GM12878 (cell line): ENCODE results near the gene NF1. TPM values are rescaled to one million over a fixed set of nuclear protein-coding genes. Genes with fewer than 3 reads are reported as not detected.

Source experiments
- ATAC-seq: fragments of 200-7000 bp; cut with Tn5 transposase; 3 replicates; pipeline ENCODE4 v1.9.1; 2020; ENCODE audit warnings: mild to moderate bottlenecking, moderate library complexity
- BruUV-seq: library from RNA; stranded (reverse); fragments of 400-500 nt; replicated peaks from 2 replicates; lab custom pipeline; 2021; lab: Mats Ljungman, UMichigan
- CTCF ChIA-PET: fragments of 300-600 bp; sonication (Branson Sonifier 250); formaldehyde crosslinking; extraction: SDS; loops from one replicate; lab custom pipeline; 2021; ENCODE audit warnings: inconsistent platforms; lab: Yijun Ruan, JAX
- POLR2A ChIA-PET: fragments of 350-600 bp; formaldehyde crosslinking; extraction: SDS; loops from one replicate; lab custom pipeline; 2021; ENCODE audit warnings: inconsistent platforms; lab: Charles Lee
- RAD21 ChIA-PET: fragments of 300-600 bp; sonication (Branson Sonifier 250); formaldehyde crosslinking; loops from one replicate; lab custom pipeline; 2023; ENCODE audit warnings: antibody characterized with exemption; ENCODE audit not compliant: unreplicated experiment; lab: Charles Lee
- SMC1A ChIA-PET: fragments of 300-600 bp; sonication (Branson Sonifier 250); formaldehyde crosslinking; loops from one replicate; lab custom pipeline; 2023; ENCODE audit not compliant: unreplicated experiment, uncharacterized antibody; lab: Charles Lee
- DNase-seq: peaks from one replicate; pipeline ENCODE4 v3.0.0-alpha.2; 2011; ENCODE audit warnings: low read depth, low spot score
- FAIRE-seq: peaks from 3 replicates; lab custom pipeline; 2011; peaks lifted over from hg19 to GRCh38; lab: Jason Lieb, UNC
- H2AFZ ChIP-seq: 2 replicates; pipeline ENCODE4 v1.6.0; 2011; ENCODE audit warnings: low read depth, low read length, control low read depth; ENCODE audit not compliant: control insufficient read depth
- H3K27ac ChIP-seq: 2 replicates; pipeline ENCODE4 v1.5.1; 2011; ENCODE audit warnings: control low read depth; ENCODE audit not compliant: control insufficient read depth, insufficient read depth
- H3K27me3 ChIP-seq, 2 experiments: replicated peaks in 1 of 2; 2 replicates each; pipeline versions ENCODE4 v1.6.0 to v1.6.1; 2011; ENCODE audit warnings: low read length in 1 of 2; ENCODE audit not compliant: control insufficient read depth in 2 of 2, insufficient read depth in 2 of 2
- H3K36me3 ChIP-seq, 2 experiments: 2 replicates each; pipeline ENCODE4 v1.5.1; 2011; ENCODE audit warnings: low read length in 1 of 2; ENCODE audit not compliant: control insufficient read depth in 2 of 2, insufficient read depth in 2 of 2
- H3K4me1 ChIP-seq: 2 replicates; pipeline ENCODE4 v1.6.1; 2011; ENCODE audit warnings: mild to moderate bottlenecking, low read length, moderate library complexity, mixed read lengths; ENCODE audit not compliant: control insufficient read depth, insufficient read depth
- H3K4me2 ChIP-seq: 2 replicates; pipeline ENCODE4 v1.6.0; 2011; ENCODE audit warnings: control low read depth; ENCODE audit not compliant: control insufficient read depth, insufficient read depth
- H3K4me3 ChIP-seq: fragments of 200-600 bp; sonication (generic); 2 replicates; pipeline ENCODE4 v1.5.1; 2016
- H3K79me2 ChIP-seq: 2 replicates; pipeline ENCODE4 v1.6.0; 2011; ENCODE audit warnings: low read length; ENCODE audit not compliant: control insufficient read depth, insufficient read depth
- H3K9ac ChIP-seq: 2 replicates; pipeline ENCODE4 v1.8.0; 2011; ENCODE audit warnings: low read length, control low read depth, mixed read lengths; ENCODE audit not compliant: control insufficient read depth, insufficient read depth
- H3K9me3 ChIP-seq: replicated peaks from 3 replicates; pipeline ENCODE4 v1.5.1; 2011; ENCODE audit warnings: mild to moderate bottlenecking, low read length; ENCODE audit not compliant: control insufficient read depth, insufficient read depth
- H4K20me1 ChIP-seq: 2 replicates; pipeline ENCODE4 v1.6.0; 2011; ENCODE audit not compliant: control insufficient read depth, insufficient read depth
- CEBPB ChIP-seq, 2 experiments: fragments of 150-350 bp in 1 of 2; IDR thresholded peaks; 2 replicates each; pipeline ENCODE4 v1.6.1; 2012 to 2014; ENCODE audit warnings: low read depth in 2 of 2, low read length in 2 of 2, borderline replicate concordance in 1 of 2, inconsistent platforms in 1 of 2
- FOS ChIP-seq: IDR thresholded peaks from 3 replicates; pipeline ENCODE4 v1.6.1; 2011; ENCODE audit warnings: borderline replicate concordance; ENCODE audit not compliant: insufficient read length; ENCODE audit errors: extremely low read depth
- HDGF ChIP-seq: fragments of 450-650 bp; IDR thresholded peaks from 2 replicates; pipeline ENCODE4 v1.6.1; 2016; ENCODE audit warnings: antibody characterized with exemption
- IRF3 ChIP-seq: fragments of 450-650 bp; IDR thresholded peaks from 2 replicates; pipeline ENCODE4 v1.6.1; 2014; ENCODE audit warnings: mild to moderate bottlenecking
- RB1 ChIP-seq: fragments of 450-650 bp; formaldehyde crosslinking; IDR thresholded peaks from 2 replicates; pipeline ENCODE4 v1.6.1; 2017; ENCODE audit warnings: mild to moderate bottlenecking, borderline replicate concordance
- SMAD1 ChIP-seq: fragments of 450-650 bp; IDR thresholded peaks from 2 replicates; pipeline ENCODE4 v1.6.1; 2018; ENCODE audit warnings: mild to moderate bottlenecking, low read depth; ENCODE audit not compliant: partially characterized antibody
- ZNF24 ChIP-seq: fragments of 450-650 bp; IDR thresholded peaks from 2 replicates; pipeline ENCODE4 v1.6.1; 2017; ENCODE audit warnings: antibody characterized with exemption, mild to moderate bottlenecking
- WGBS: methylation state at CpG from one replicate; pipeline ENCODE4 v1.1.6; 2016; ENCODE audit warnings: low lambda C conversion rate; ENCODE audit not compliant: insufficient replicate concordance, insufficient coverage; ENCODE audit errors: missing lambda C conversion rate; 5-methylcytosine and 5-hydroxymethylcytosine counted together
- in situ Hi-C: fragments of 300-500 bp; cut with MboI; formaldehyde crosslinking; loops from 9 replicates; pipeline ENCODE4 v1.14.3; 2018; ENCODE audit warnings: mixed read lengths
- intact Hi-C: fragments of 100-400 bp; cut with micrococcal nuclease; formaldehyde crosslinking; loops from one replicate; pipeline ENCODE4 v1.14.2; 2022; ENCODE audit not compliant: unreplicated experiment
- polyA plus RNA-seq, 11 experiments: library from polyadenylated mRNA; depleted of rRNA in 4 of 11; unstranded in 6 of 11; stranded (reverse) in 5 of 11; fragments of >200 nt; fragmentation: Nextera tagmentation in 4 of 11; fragmentation: Illumina TruSeq in 1 of 11; extraction: Ambion mirVana in 4 of 11; extraction: Trizol in 1 of 11; gene quantifications; 1 replicate in 1 of 11; 2 replicates in 10 of 11; pipeline versions ENCODE4 v1.2.1 to v1.2.3, GENCODE V29; 2011 to 2016; ENCODE audit warnings: inconsistent platforms in 2 of 11, missing spikeins in 2 of 11, low read depth in 1 of 11
- total RNA-seq, 4 experiments: library from RNA; depleted of rRNA in 3 of 4; stranded (reverse); fragments of >200 nt in 3 of 4; fragmentation: Illumina TruSeq in 1 of 4; extraction: Trizol in 1 of 4; gene quantifications; 2 replicates each; pipeline versions ENCODE4 v1.2.1 to v1.2.3, GENCODE V29; 2013 to 2021

Gene NF1
- total and polyA plus RNA-seq, 10 of the 15 experiments (the other 5 are each of a cell fraction or from before 2014, with no cell fraction given), result 2.5 to 31.8 (median 16.6) TPM

GRCh38 chr17:31200287-31200686 lies 105.5 kb downstream of the NF1 start:
- Histone ChIP-seq H4K20me1 (no peaks in the 10 kb centered on the region), H3K79me2 (no peaks in the 10 kb centered on the region), H3K27me3 (no peaks in the 10 kb centered on the region), H3K4me3 (no peak overlapping the region), H3K9me3 (no peaks in the 10 kb centered on the region), H3K36me3 (no peaks in the 10 kb centered on the region), H3K27ac (no peak overlapping the region), H3K4me2 (no peak overlapping the region), H3K4me1 (no peaks in the 10 kb centered on the region), H3K9ac (no peak overlapping the region), H2AFZ (no peak overlapping the region)
- ATAC-seq, result no peak
- 100% methylated on average over 2 of the region's 2 CpGs for WGBS
- ChIA-PET CTCF (interaction anchor here (0.6 to 1.3 kb wide), 5 partner anchors 14 to 873 kb away, joined by 3 to 5 read pairs (median 3); no protein-coding TSS in a partner anchor), RAD21 (no interaction called here), SMC1A (no interaction called here), POLR2A (interaction anchor here (0.6 to 0.8 kb wide), 3 partner anchors 9 to 103 kb away, joined by 3 to 5 read pairs (median 3); no protein-coding TSS in a partner anchor)
- no peak for DNase-seq
- no TSS peak for BruUV-seq
- in situ Hi-C loops (no loop called here), intact Hi-C loops (no loop called here)
- FAIRE-seq, result no peak
- no peak for TF ChIP-seq SMAD1
- no peak for TF ChIP-seq ZNF24
- TF ChIP-seq HDGF, result no peak
- TF ChIP-seq FOS, result no peak
- TF ChIP-seq RB1, result no peak

- no peak for TF ChIP-seq IRF3
- no peak for TF ChIP-seq CEBPB (IDR thresholded peaks at IDR 0.05; ENCODE audit: borderline replicate concordance in 1 of 2, low read depth in 2 of 2, low read length in 2 of 2)
- Histone ChIP-seq H3K27ac (no peak overlapping the region), H3K9me3 (no peaks in the 10 kb centered on the region), H3K36me3 (no peaks in the 10 kb centered on the region), H3K4me2 (no peak overlapping the region), H3K79me2 (no peaks in the 10 kb centered on the region), H3K27me3 (no peaks in the 10 kb centered on the region), H4K20me1 (no peaks in the 10 kb centered on the region), H3K4me1 (no peaks in the 10 kb centered on the region), H3K9ac (no peak overlapping the region), H3K4me3 (no peak overlapping the region), H2AFZ (no peak overlapping the region)
- in situ Hi-C loops, result no loop called here
- ChIA-PET POLR2A (no interaction called here), SMC1A (interaction anchor here (1.0 to 1.4 kb wide), 2 partner anchors 12 to 14 kb away, joined by 4 read pairs; no protein-coding TSS in a partner anchor), RAD21 (no interaction called here), CTCF (interaction anchor here (0.6 to 1.5 kb wide), 2 partner anchors 106 to 193 kb away, joined by 3 read pairs; no protein-coding TSS in a partner anchor)
- DNase-seq (no peak), ATAC-seq (no peak), FAIRE-seq (no peak)
- intact Hi-C loops, result no loop called here
- no TSS peak for BruUV-seq
These were observed 108.2 kb downstream of the NF1 start for GRCh38 chr17:31202968-31203367.
